HL-60/S4 treated with retinoic acid at 250 ng/mL for 4 days and 3 days (cell line): ENCODE data around the gene ZSCAN32.

Experiments used
- in situ Hi-C: fragments of 300-500 bp; cut with MboI; formaldehyde crosslinking; loops from 2 replicates; pipeline ENCODE4 v1.7.0; 2022; ENCODE audit warnings: low sequenced_read_pairs

ZSCAN32 gene

DNA sequence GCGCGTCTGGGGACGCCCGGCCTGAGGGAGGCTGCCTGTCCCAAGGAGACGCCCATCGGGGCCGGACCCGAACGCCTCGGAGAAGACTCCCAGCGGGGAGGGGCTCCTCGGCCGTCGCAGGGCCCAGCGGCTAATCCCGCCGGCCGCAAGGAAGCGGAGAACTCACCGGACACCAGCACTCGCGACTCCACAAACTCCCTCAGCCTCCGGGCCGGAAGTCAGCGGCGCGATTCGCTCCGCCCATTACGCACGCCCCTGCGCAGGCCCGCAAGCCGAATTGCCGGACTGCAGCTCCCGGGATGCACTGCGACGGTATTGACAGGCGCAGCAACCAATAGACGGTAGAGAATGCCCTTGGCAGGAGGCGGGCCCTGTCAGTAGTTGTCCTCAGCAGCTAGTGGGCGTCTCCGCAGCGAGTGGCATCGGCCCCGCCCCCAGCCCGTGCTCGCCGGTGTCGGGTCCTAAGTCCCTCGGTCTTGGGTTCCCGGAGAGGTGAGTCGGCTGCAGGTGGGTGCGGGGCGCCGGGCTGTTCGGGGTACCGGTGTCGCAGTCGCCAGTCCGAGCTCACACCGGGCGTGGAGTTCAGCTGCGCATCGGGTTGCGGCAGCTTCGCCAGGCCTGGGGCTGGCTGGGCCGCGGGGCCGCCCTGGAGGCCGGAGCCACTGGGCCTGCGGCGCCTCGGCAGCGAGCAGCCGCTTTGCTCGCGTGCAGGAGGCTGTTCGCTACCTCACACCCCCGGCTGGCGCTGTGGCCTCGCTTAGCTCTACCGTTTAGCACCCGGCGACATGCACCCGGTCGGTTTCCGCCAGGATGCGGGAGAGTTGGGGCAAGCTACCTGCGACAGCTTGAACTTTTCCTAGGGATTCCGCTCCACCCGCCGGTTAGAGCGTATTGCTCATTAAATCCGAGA, at the start of gene ZSCAN32, which contains the start of gene ZNF174:
TSS of gene ZSCAN32 (minus strand) at position 226 of the 910 bp plus-strand sequence. CDS start 3,447 bp downstream, outside the sequence.
TSS of gene ZNF174 (plus strand) at position 437 of the 910 bp plus-strand sequence. CDS start 790 bp downstream, outside the sequence.
- in situ Hi-C loops, result no loop called here

DNA sequence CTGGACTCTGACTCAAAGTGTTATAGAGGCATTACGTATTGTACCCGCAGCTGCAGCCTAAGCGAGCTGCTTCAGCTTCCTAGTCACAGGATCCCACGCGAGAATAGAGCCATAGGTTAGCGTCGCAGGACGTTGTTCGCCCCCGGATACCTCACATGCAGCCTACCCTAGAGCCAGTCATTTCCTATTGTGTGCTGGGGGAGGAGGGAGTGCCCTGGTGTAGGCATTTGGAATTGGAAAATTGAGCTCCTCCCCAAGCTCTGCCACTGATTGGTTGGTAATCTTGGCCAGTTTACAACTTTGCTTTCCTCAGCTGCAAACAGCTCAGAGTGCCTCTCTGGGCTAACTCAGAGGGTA, 43.2 kb upstream of the ZSCAN32 start:
- in situ Hi-C loops, result no loop called here

GRCh38 chr16:3443108-3444031, 42.6 kb upstream of the ZSCAN32 start, which contains the start of the genes NAA60 and ZNF597:
NAA60 (plus strand) TSS chr16:3443680; CDS start chr16:3476228, 32,548 bp downstream.
ZNF597 (minus strand) TSS chr16:3443504; CDS start chr16:3443153, 351 bp downstream.
- in situ Hi-C loops, result no loop called here

DNA sequence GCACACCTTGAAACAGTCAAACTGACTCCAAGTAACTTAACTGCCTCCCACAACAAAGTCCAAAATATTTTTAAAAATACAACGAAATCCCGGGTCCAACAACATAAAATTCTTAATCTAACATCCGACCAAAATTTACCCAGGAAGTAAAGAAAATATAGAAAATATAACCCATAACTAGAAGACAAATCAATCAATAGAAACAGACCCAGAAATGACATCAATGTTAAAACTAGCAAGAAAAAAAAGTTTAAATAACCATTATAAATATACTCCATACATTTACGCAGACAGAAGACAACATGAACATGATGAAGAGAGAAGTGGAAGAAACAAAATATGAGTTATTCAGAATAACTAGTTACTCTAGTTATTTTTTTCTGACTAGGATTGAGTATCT, 38.8 kb upstream of the ZSCAN32 start:
- in situ Hi-C loops, result no loop called here

GRCh38 chr16:3434373-3434772, 33.6 kb upstream of the ZSCAN32 start:
- in situ Hi-C loops, result no loop called here

- in situ Hi-C loops, result no loop called here
Observed at GRCh38 chr16:3431779-3432219, 31.0 kb upstream of the ZSCAN32 start.

- in situ Hi-C loops, result no loop called here
Observed at GRCh38 chr16:3413730-3414379, 13.1 kb upstream of the ZSCAN32 start.

GRCh38 chr16:3408561-3409197, 7.9 kb upstream of the ZSCAN32 start:
- in situ Hi-C loops, result no loop called here

DNA sequence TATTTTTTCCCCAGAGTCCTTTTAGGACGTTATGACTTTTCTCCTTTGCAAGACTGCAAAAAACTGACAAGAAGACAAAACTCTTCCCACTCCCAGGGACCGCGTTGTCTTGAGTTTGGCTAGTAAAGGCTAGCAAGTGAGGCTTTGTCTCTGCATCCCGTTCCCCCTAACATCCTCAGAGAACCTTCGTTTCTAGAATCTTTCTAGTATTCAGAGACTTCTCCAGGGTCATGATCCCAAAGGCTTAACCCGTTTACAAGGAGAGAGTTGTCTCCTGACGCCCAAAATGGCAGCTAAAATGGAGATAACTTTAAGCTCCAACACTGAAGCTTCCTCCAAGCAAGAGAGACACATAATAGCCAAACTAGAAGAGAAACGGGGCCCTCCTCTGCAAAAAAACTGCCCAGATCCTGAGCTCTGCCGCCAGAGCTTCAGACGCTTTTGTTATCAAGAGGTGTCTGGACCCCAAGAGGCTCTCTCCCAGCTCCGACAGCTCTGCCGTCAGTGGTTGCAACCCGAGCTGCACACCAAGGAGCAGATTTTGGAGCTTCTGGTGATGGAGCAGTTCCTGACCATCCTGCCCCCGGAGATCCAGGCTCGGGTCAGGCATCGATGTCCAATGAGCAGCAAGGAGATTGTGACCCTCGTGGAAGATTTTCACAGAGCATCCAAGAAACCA, 1.1 kb upstream of the ZSCAN32 start:
- in situ Hi-C loops, result no loop called here

- in situ Hi-C loops, result no loop called here
Observed at GRCh38 chr16:3400446-3400778, 392 bp downstream of the ZSCAN32 start.

DNA sequence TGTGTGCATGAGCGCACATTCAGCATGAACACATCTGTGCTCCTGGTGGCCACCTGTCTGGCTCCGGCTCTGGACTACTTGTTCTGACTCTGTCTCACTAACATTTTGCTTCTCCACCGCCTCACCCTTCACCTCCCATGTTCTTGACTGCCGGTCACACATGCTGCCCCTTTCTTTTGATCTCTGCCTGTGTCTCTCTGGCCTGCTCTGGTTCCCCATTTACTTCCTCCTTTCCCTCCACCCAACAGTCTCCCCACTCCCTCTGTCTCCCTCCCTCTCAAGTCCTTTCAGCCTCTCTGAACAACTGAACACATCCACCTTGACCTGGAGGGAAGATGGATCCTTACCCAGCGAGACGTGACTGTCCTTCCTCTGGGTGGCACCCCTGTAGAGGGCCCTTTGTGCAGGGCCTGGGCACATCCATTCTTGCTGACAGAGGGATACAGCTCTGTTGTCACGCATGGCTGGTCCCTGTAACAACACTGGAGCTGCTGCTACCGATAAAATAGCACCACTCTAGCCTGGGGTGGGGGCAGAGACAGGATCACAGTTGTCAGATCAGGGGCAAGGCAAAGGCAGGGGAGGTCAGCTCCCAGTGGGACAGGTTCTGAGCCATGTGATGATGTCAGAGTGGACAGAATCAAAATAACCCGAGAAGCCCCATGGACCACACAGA, 11.0 kb downstream of the ZSCAN32 start:
- in situ Hi-C loops, result no loop called here

GRCh38 chr16:3388325-3388724, 12.5 kb downstream of the ZSCAN32 start:
- in situ Hi-C loops, result no loop called here

GRCh38 chr16:3383045-3383448, 17.8 kb downstream of the ZSCAN32 start:
- in situ Hi-C loops, result no loop called here

GRCh38 chr16:3377917-3378316, 22.9 kb downstream of the ZSCAN32 start:
- in situ Hi-C loops, result no loop called here

DNA sequence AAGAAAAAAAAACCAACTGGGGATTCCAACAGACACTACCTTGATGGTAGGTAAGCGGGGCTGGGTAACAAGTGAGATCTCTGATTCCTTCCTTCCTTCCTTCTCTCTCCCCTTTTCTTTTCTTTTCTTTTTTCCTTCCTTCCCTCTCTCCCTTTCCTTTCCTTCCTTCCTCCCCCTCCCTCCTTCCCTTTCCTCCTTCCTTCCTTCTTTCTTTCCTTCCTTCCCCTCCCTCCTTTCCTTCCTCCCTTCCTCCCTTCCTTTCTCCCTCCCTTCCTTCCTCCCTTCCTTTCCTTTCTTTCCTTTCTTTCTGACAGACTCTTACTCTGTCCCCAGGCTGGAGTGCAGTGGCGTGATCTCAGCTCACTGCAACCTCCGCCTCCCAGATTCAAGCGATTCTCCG, 25.1 kb downstream of the ZSCAN32 start:
- in situ Hi-C loops, result no loop called here

- in situ Hi-C loops, result no loop called here
Observed at GRCh38 chr16:3369073-3369472, 31.7 kb downstream of the ZSCAN32 start.

GRCh38 chr16:3364774-3365427, 35.9 kb downstream of the ZSCAN32 start:
- in situ Hi-C loops, result no loop called here

- in situ Hi-C loops, result no loop called here
Observed at GRCh38 chr16:3363793-3364192, 37.0 kb downstream of the ZSCAN32 start.

GRCh38 chr16:3362931-3363330, 37.9 kb downstream of the ZSCAN32 start:
- in situ Hi-C loops, result no loop called here
